ENCODE data around the gene CAPN12. TPM values are rescaled to one million over a fixed set of nuclear protein-coding genes. Genes with fewer than 3 reads are reported as not detected.

Gene CAPN12
- total and polyA plus RNA-seq, 2 of the 4 experiments (the other 2 are of a cell fraction) = 0.18 to 0.97 TPM

DNA sequence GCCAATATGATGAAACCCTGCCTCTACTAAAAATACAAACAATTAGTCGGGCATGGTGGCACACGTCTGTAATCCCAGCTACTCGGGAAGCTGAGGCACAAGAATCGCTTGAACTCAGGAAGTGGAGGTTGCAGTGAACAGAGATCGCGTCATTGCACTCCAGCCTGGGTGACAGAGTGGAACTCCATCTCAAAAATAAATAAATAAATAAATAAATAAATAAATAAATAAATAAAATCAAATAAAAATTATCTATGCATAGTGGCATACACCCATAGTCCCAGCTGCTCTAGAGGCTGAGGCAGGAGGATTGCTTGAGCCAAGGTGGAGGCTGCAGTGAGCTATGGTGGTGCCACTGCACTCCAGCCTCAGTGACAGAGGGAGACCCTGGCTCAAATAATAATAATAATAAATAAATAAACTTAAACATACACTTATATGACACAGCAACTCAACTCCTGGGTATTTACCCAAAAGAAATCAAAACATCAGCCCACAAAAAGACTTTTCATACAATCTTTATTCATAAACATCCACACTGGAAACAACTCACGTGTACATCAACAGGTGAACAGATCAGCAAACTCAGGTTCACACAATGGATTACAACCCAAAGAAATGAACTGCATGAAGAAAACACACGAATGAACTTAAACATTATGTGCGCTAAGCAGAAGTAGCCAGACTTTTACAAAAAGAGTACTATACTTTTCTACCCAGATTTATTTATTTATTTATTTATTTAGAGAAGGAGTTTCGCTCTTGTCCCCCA lies 22.2 kb upstream of the CAPN12 start:
- in situ Hi-C loops (cut with MboI; ENCODE audit: low sequenced_read_pairs) (no loop called here), intact Hi-C loops (cut with micrococcal nuclease) (no loop called here), dilution Hi-C loops (cut with HindIII; ENCODE audit: low sequenced_read_pairs, unreplicated experiment) (no loop called here)
- Histone ChIP-seq H3K14ac (replicated peaks; ENCODE audit: low read depth, low read length) (no peak overlapping the region), H4K20me1 (ENCODE audit: insufficient read depth, low read length) (no peaks in the 10 kb centered on the region), H3K56ac (ENCODE audit: extremely low read depth, insufficient read depth, low read length) (no peak overlapping the region), H4K91ac (ENCODE audit: insufficient read depth, low read depth, low read length) (no peak overlapping the region), H3K4ac (ENCODE audit: low read depth, low read length) (no peak overlapping the region), H3K23ac (ENCODE audit: low read depth, low read length) (no peak overlapping the region), H2BK5ac (ENCODE audit: low read depth, low read length, poor library complexity, severe bottlenecking) (no peak overlapping the region), H3K4me2 (ENCODE audit: low read depth, low read length) (no peak overlapping the region), H3K4me1 (ENCODE audit: control insufficient read depth, insufficient read depth, low read length) (no peaks in the 10 kb centered on the region), H3K9me1 (ENCODE audit: insufficient read depth, low read length) (no peaks in the 10 kb centered on the region), H2AFZ (replicated peaks; ENCODE audit: low read length, poor library complexity) (no peak overlapping the region), H3K4me3 (ENCODE audit: insufficient read depth, low read depth, low read length) (no peak overlapping the region), H3K27me3 (ENCODE audit: control insufficient read depth, insufficient read depth, low read length) (no peaks in the 10 kb centered on the region), H3K18ac (ENCODE audit: low read depth, low read length) (no peak overlapping the region), H3K27ac (ENCODE audit: insufficient read depth, low read length) (no peak overlapping the region), H4K5ac (ENCODE audit: low read depth, low read length) (no peak overlapping the region), H2BK20ac (ENCODE audit: low read depth, low read length) (no peak overlapping the region), H2BK15ac (ENCODE audit: low read depth, low read length) (no peak overlapping the region), H2AK5ac (ENCODE audit: low read depth, low read length) (no peak overlapping the region), H3K36me3 (ENCODE audit: control insufficient read depth, insufficient read depth, low read length) (no peaks in the 10 kb centered on the region), H4K8ac (ENCODE audit: low read depth in 2 of 2, low read length in 2 of 2) (no peak overlapping the region), H3K9me3 (ENCODE audit: control insufficient read depth, insufficient read depth, low read length) (no peaks in the 10 kb centered on the region), H3K79me1 (ENCODE audit: low read depth in 1 of 2, low read length in 2 of 2) (no peaks in the 10 kb centered on the region), H2BK120ac (ENCODE audit: low read depth, low read length) (no peak overlapping the region), H3K9ac (ENCODE audit: low read depth, low read length) (no peak overlapping the region), H2AK9ac (replicated peaks; ENCODE audit: low read depth, low read length, poor library complexity) (no peak overlapping the region)
- DNase-seq (no peak), ATAC-seq (ENCODE audit: low read depth) (no peak)
- ChIA-PET CTCF (interaction anchor here (0.5 kb wide), 1 partner anchor 143 kb away, joined by 3 read pairs; no protein-coding TSS in a partner anchor), POLR2A (ENCODE audit: unreplicated experiment) (no interaction called here)
- TF ChIP-seq RCOR1 (IDR thresholded peaks at IDR 0.05; ENCODE audit: insufficient replicate concordance, low read length) (no peak), MAZ (IDR thresholded peaks at IDR 0.05; ENCODE audit: borderline replicate concordance, low read depth, low read length) (no peak), RFX5 (IDR thresholded peaks at IDR 0.05; ENCODE audit: low read depth, low read length) (no peak), NFE2L2 (IDR thresholded peaks at IDR 0.05; ENCODE audit: low read depth, low read length) (no peak), BHLHE40 (IDR thresholded peaks at IDR 0.05; ENCODE audit: low read depth, low read length) (no peak), MAFK (IDR thresholded peaks at IDR 0.05; ENCODE audit: low read depth, low read length) (no peak), FOS (IDR thresholded peaks at IDR 0.05; ENCODE audit: low read depth, low read length) (no peak)
- TF ChIP-seq, protein P1, sequence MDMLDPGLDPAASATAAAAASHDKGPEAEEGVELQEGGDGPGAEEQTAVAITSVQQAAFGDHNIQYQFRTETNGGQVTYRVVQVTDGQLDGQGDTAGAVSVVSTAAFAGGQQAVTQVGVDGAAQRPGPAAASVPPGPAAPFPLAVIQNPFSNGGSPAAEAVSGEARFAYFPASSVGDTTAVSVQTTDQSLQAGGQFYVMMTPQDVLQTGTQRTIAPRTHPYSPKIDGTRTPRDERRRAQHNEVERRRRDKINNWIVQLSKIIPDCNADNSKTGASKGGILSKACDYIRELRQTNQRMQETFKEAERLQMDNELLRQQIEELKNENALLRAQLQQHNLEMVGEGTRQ (IDR thresholded peaks at IDR 0.05; ENCODE audit: low read depth, low read length) = no peak
- no TSS peak for BruUV-seq (replicated peaks)
- WGBS, 2 experiments (ENCODE audit: extremely low coverage in 2 of 2, insufficient read length in 1 of 2) = no CpG with 5 or more reads among the region's 10 CpGs

All from IMR-90 (cell line).